Panc1 (cell line): Measurements from ENCODE around the gene ETAA1. TPM values are rescaled to one million over a fixed set of nuclear protein-coding genes. Genes with fewer than 3 reads are reported as not detected.

Experiments
- ATAC-seq: fragments of 200-7000 bp; cut with Tn5 transposase; 2 replicates; pipeline ENCODE4 v1.9.1; 2020; ENCODE audit warnings: mild to moderate bottlenecking, moderate library complexity
- BruUV-seq: library from RNA; stranded (reverse); fragments of 400-500 nt; replicated peaks from 2 replicates; lab custom pipeline; 2021; lab: Mats Ljungman, UMichigan
- CTCF ChIA-PET: fragments of 300-600 bp; sonication (Branson Sonifier 250); formaldehyde crosslinking; loops from one replicate; lab custom pipeline; 2022; ENCODE audit warnings: antibody characterized with exemption; lab: Charles Lee
- POLR2A ChIA-PET: fragments of 300-600 bp; sonication (Branson Sonifier 250); formaldehyde crosslinking; loops from one replicate; lab custom pipeline; 2022; ENCODE audit warnings: antibody characterized with exemption; lab: Charles Lee
- DNase-seq: peaks from one replicate; pipeline ENCODE4 v3.0.0-alpha.2; 2010; ENCODE audit warnings: low read depth, low spot score
- H3K27ac ChIP-seq: 2 replicates; pipeline ENCODE4 v1.5.1; 2011; ENCODE audit warnings: mild to moderate bottlenecking, low read length, inconsistent platforms
- H3K27me3 ChIP-seq: fragments of 200-500 bp; sonication (Bioruptor generic); 2 replicates; pipeline ENCODE4 v1.6.0; 2014; ENCODE audit warnings: low read length, inconsistent platforms; ENCODE audit not compliant: control insufficient read depth, insufficient read depth
- H3K36me3 ChIP-seq: fragments of 200-500 bp; sonication (Bioruptor generic); 2 replicates; pipeline ENCODE4 v1.5.1; 2014; ENCODE audit warnings: inconsistent platforms, mild to moderate bottlenecking, low read length, moderate library complexity; ENCODE audit not compliant: control insufficient read depth, insufficient read depth
- H3K4me1 ChIP-seq: 2 replicates; pipeline ENCODE4 v1.5.1; 2011; ENCODE audit warnings: inconsistent platforms, mild to moderate bottlenecking, low read length, moderate library complexity; ENCODE audit not compliant: control insufficient read depth, insufficient read depth
- H3K4me3 ChIP-seq, 2 experiments: 2 replicates each; pipeline ENCODE4 v1.5.1; 2011 to 2012; ENCODE audit warnings: low read depth in 2 of 2, low read length in 2 of 2, mild to moderate bottlenecking in 2 of 2, inconsistent platforms in 1 of 2, moderate library complexity in 1 of 2
- H3K9me3 ChIP-seq: fragments of 200-500 bp; sonication (Bioruptor generic); 2 replicates; pipeline ENCODE4 v1.5.1; 2014; ENCODE audit warnings: low read depth, mild to moderate bottlenecking, inconsistent platforms, low read length, moderate library complexity; ENCODE audit not compliant: control insufficient read depth, insufficient read depth
- CTCF ChIP-seq: fragments of 450-650 bp; IDR thresholded peaks from 2 replicates; pipeline ENCODE4 v1.5.1; 2017; ENCODE audit warnings: mild to moderate bottlenecking
- POLR2AphosphoS5 ChIP-seq: IDR thresholded peaks from 2 replicates; pipeline ENCODE4 v1.6.1; 2012; ENCODE audit warnings: mild to moderate bottlenecking, low read depth, low read length, moderate library complexity
- REST ChIP-seq, 2 experiments: IDR thresholded peaks; 2 replicates each; pipeline ENCODE4 v1.6.1; 2011 to 2012; ENCODE audit warnings: low read depth in 2 of 2, control low read depth in 1 of 2, low read length in 1 of 2, mild to moderate bottlenecking in 1 of 2, moderate library complexity in 1 of 2; ENCODE audit not compliant: insufficient read depth in 1 of 2
- SIN3A ChIP-seq: IDR thresholded peaks from 2 replicates; pipeline ENCODE4 v1.6.1; 2012; ENCODE audit warnings: low read depth, mild to moderate bottlenecking, low read length, moderate library complexity, borderline replicate concordance; ENCODE audit not compliant: insufficient read depth
- TCF7L2 ChIP-seq: IDR thresholded peaks from 2 replicates; pipeline ENCODE4 v1.6.1; 2011; ENCODE audit warnings: mild to moderate bottlenecking, low read depth, low read length, inconsistent platforms
- in situ Hi-C: cut with HindIII; loops from 2 replicates; pipeline ENCODE4 v1.10.0; 2016; ENCODE audit warnings: low sequenced_read_pairs, low pct_unique_long_range_greater_than_20kb
- intact Hi-C: fragments of 100-400 bp; cut with micrococcal nuclease; formaldehyde crosslinking; loops from one replicate; pipeline ENCODE4 v1.10.0; 2022; ENCODE audit not compliant: unreplicated experiment
- total RNA-seq: library from RNA; stranded (reverse); gene quantifications from one replicate; pipeline ENCODE4 v1.2.1, GENCODE V29; 2021; ENCODE audit not compliant: unreplicated experiment

ETAA1 gene
- total RNA-seq, 1 experiment from 2014 or later: 11.8 TPM

GRCh38 chr2:67436221-67436620 lies 39.1 kb downstream of the ETAA1 start:
- Histone ChIP-seq H3K27me3 (no peaks in the 10 kb centered on the region), H3K9me3 (no peaks in the 10 kb centered on the region), H3K27ac (no peak overlapping the region), H3K4me3 (no peak overlapping the region), H3K4me1 (no peaks in the 10 kb centered on the region; the same call in 1 of the 2 replicates), H3K36me3 (no peaks in the 10 kb centered on the region)
- CTCF ChIA-PET: no interaction called here
- intact Hi-C loops (no loop called here), in situ Hi-C loops (no loop called here)
- POLR2A ChIA-PET: no interaction called here
- no TSS peak for BruUV-seq
- TF ChIP-seq TCF7L2 (no peak), CTCF (no peak), POLR2AphosphoS5 (no peak), SIN3A (no peak), REST (IDR thresholded peaks at IDR 0.05; ENCODE audit: insufficient read depth in 1 of 2, low read depth in 2 of 2, low read length in 1 of 2) (no peak)
- DNase-seq (no peak), ATAC-seq (no peak)

- H3K36me3 ChIP-seq: no peaks in the 10 kb centered on the region
- H3K27ac ChIP-seq: no peak overlapping the region
- ChIA-PET CTCF (no interaction called here), POLR2A (no interaction called here)
- no peaks in the 10 kb centered on the region; the same call in 1 of the 2 replicates for H3K4me1 ChIP-seq
- in situ Hi-C loops (no loop called here), intact Hi-C loops (no loop called here)
- H3K4me3 ChIP-seq: no peak overlapping the region
- H3K9me3 ChIP-seq: no peaks in the 10 kb centered on the region
- ATAC-seq (no peak), DNase-seq (no peak)
- TF ChIP-seq CTCF (no peak), POLR2AphosphoS5 (no peak), TCF7L2 (no peak), SIN3A (no peak), REST (IDR thresholded peaks at IDR 0.05; ENCODE audit: insufficient read depth in 1 of 2, low read depth in 2 of 2, low read length in 1 of 2) (no peak)
- H3K27me3 ChIP-seq: no peaks in the 10 kb centered on the region
- BruUV-seq: no TSS peak
Measured at GRCh38 chr2:67437114-67437513, 40.0 kb downstream of the ETAA1 start.
